Measurements from ENCODE around the gene KLF17.

GRCh38 chr1:44071461-44071860, 47.2 kb upstream of the KLF17 start:
- TF ChIP-seq CTCF (IDR thresholded peaks at IDR 0.05) (no peak), POLR2A (IDR thresholded peaks at IDR 0.05) (no peak)

Data from lower leg skin (tissue), 3 donors.